H9 (cell line): Measurements from ENCODE around the gene CMSS1. TPM values are rescaled to one million over a fixed set of nuclear protein-coding genes. Genes with fewer than 3 reads are reported as not detected.

Experiments used
- DNase-seq: peaks from one replicate; pipeline ENCODE4 v3.0.0-alpha.2; 2017
- H2AFZ ChIP-seq: one replicate; pipeline ENCODE4 v1.6.1; 2013; ENCODE audit warnings: mild to moderate bottlenecking, low read length, control low read depth, moderate library complexity
- H2AK5ac ChIP-seq: 2 replicates; pipeline ENCODE4 v1.6.1; 2013; ENCODE audit warnings: low read length, control low read depth, mixed read lengths; ENCODE audit not compliant: insufficient read length
- H2BK120ac ChIP-seq: one replicate; pipeline ENCODE4 v1.6.1; 2013; ENCODE audit warnings: low read depth, mild to moderate bottlenecking, low read length, control low read depth, inconsistent platforms; ENCODE audit not compliant: poor library complexity, severe bottlenecking
- H2BK12ac ChIP-seq: 2 replicates; pipeline ENCODE4 v1.6.1; 2013; ENCODE audit warnings: low read length, control low read depth, mixed read lengths, low read depth; ENCODE audit not compliant: insufficient read length
- H2BK15ac ChIP-seq: 2 replicates; pipeline ENCODE4 v1.6.1; 2013; ENCODE audit warnings: low read depth, low read length, control low read depth
- H2BK20ac ChIP-seq: one replicate; pipeline ENCODE4 v1.6.1; 2013; ENCODE audit warnings: low read depth, mild to moderate bottlenecking, low read length, control low read depth, inconsistent platforms; ENCODE audit not compliant: poor library complexity, severe bottlenecking
- H2BK5ac ChIP-seq: 2 replicates; pipeline ENCODE4 v1.6.1; 2013; ENCODE audit warnings: low read length, control low read depth, mixed read lengths; ENCODE audit not compliant: insufficient read length
- H3K14ac ChIP-seq: 2 replicates; pipeline ENCODE4 v1.6.1; 2013; ENCODE audit warnings: low read length, control low read depth; ENCODE audit not compliant: insufficient read depth
- H3K18ac ChIP-seq: 2 replicates; pipeline ENCODE4 v1.6.1; 2013; ENCODE audit warnings: low read depth, mild to moderate bottlenecking, mixed read lengths, low read length, control low read depth; ENCODE audit not compliant: insufficient read length
- H3K23ac ChIP-seq: 2 replicates; pipeline ENCODE4 v1.6.1; 2013; ENCODE audit warnings: low read length, control low read depth, mixed read lengths, low read depth; ENCODE audit not compliant: insufficient read length
- H3K23me2 ChIP-seq: 2 replicates; pipeline ENCODE4 v1.6.1; 2013; ENCODE audit warnings: low read depth, mild to moderate bottlenecking, mixed read lengths, low read length, control low read depth; ENCODE audit not compliant: insufficient read length, poor library complexity, severe bottlenecking
- H3K27ac ChIP-seq: 2 replicates; pipeline ENCODE4 v1.5.1; 2013; ENCODE audit warnings: low read length, control low read depth, mixed read lengths, low read depth; ENCODE audit not compliant: insufficient read length
- H3K27me3 ChIP-seq: 2 replicates; pipeline ENCODE4 v1.6.1; 2013; ENCODE audit warnings: low read length, control low read depth, inconsistent platforms; ENCODE audit not compliant: insufficient read depth
- H3K4ac ChIP-seq: 2 replicates; pipeline ENCODE4 v1.6.1; 2013; ENCODE audit warnings: low read depth, mild to moderate bottlenecking, control low read depth, inconsistent platforms, low read length, moderate library complexity
- H3K4me1 ChIP-seq: 2 replicates; pipeline ENCODE4 v1.6.1; 2013; ENCODE audit warnings: low read length, control low read depth, inconsistent platforms; ENCODE audit not compliant: insufficient read depth
- H3K4me2 ChIP-seq: 2 replicates; pipeline ENCODE4 v1.6.1; 2013; ENCODE audit warnings: low read length, control low read depth, mixed read lengths; ENCODE audit not compliant: insufficient read length, insufficient read depth
- H3K56ac ChIP-seq: 2 replicates; pipeline ENCODE4 v1.6.1; 2013; ENCODE audit warnings: low read depth, mild to moderate bottlenecking, mixed read lengths, low read length, control low read depth; ENCODE audit not compliant: insufficient read length
- H3K79me1 ChIP-seq: 2 replicates; pipeline ENCODE4 v1.6.1; 2013; ENCODE audit warnings: low read depth, mild to moderate bottlenecking, moderate library complexity, low read length, control low read depth, inconsistent platforms; ENCODE audit not compliant: insufficient read depth, poor library complexity, severe bottlenecking
- H3K79me2 ChIP-seq: 2 replicates; pipeline ENCODE4 v1.6.1; 2013; ENCODE audit warnings: low read length, control low read depth, inconsistent platforms; ENCODE audit not compliant: insufficient read depth
- H3K9ac ChIP-seq: 2 replicates; pipeline ENCODE4 v1.6.1; 2013; ENCODE audit warnings: low read length, control low read depth, mixed read lengths; ENCODE audit not compliant: insufficient read length; ENCODE audit errors: extremely low read depth
- H3K9me3 ChIP-seq: one replicate; pipeline ENCODE4 v1.6.1; 2013; ENCODE audit warnings: low read depth, low read length, inconsistent platforms; ENCODE audit not compliant: control insufficient read depth
- H3T11ph ChIP-seq: one replicate; pipeline ENCODE4 v1.6.1; 2013; ENCODE audit warnings: mild to moderate bottlenecking, low read length, control low read depth, inconsistent platforms
- H4K20me1 ChIP-seq: one replicate; pipeline ENCODE4 v1.6.1; 2013; ENCODE audit not compliant: control insufficient read depth, insufficient read length, insufficient read depth
- H4K5ac ChIP-seq: 2 replicates; pipeline ENCODE4 v1.6.1; 2013; ENCODE audit warnings: low read depth, mild to moderate bottlenecking, mixed read lengths, low read length, control low read depth; ENCODE audit not compliant: insufficient read length
- H4K8ac ChIP-seq: replicated peaks from 2 replicates; pipeline ENCODE4 v1.6.1; 2013; ENCODE audit warnings: low read length, control low read depth, mixed read lengths, low read depth; ENCODE audit not compliant: insufficient read length
- H4K91ac ChIP-seq: 2 replicates; pipeline ENCODE4 v1.6.1; 2013; ENCODE audit warnings: low read depth, mild to moderate bottlenecking, moderate library complexity, mixed read lengths, low read length, control low read depth; ENCODE audit not compliant: insufficient read length
- H3K27ac Mint-ChIP-seq, 3 experiments: 2 replicates in 2 of 3; 3 replicates in 1 of 3; pipeline ENCODE4 v1.8.0; 2020 to 2021; ENCODE audit warnings: mixed read lengths in 3 of 3, mild to moderate bottlenecking in 1 of 3, moderate library complexity in 1 of 3
- H3K27me3 Mint-ChIP-seq: 2 replicates; pipeline ENCODE4 v1.8.0; 2021; ENCODE audit warnings: low read depth, mild to moderate bottlenecking, moderate library complexity, mixed read lengths
- H3K36me3 Mint-ChIP-seq, 3 experiments: 2 replicates in 2 of 3; 3 replicates in 1 of 3; pipeline ENCODE4 v1.8.0; 2020 to 2021; ENCODE audit warnings: low read depth in 3 of 3, mixed read lengths in 3 of 3; ENCODE audit not compliant: insufficient read depth in 1 of 3
- H3K4me1 Mint-ChIP-seq, 2 experiments: 2 replicates each; pipeline ENCODE4 v1.8.0; 2020; ENCODE audit warnings: mixed read lengths in 2 of 2
- H3K4me3 Mint-ChIP-seq, 2 experiments: 2 replicates in 1 of 2; 3 replicates in 1 of 2; pipeline ENCODE4 v1.8.0; 2020 to 2021; ENCODE audit warnings: mild to moderate bottlenecking in 2 of 2, mixed read lengths in 2 of 2, moderate library complexity in 1 of 2
- H3K9me3 Mint-ChIP-seq, 2 experiments: 2 replicates in 1 of 2; 3 replicates in 1 of 2; pipeline ENCODE4 v1.8.0; 2020; ENCODE audit warnings: mild to moderate bottlenecking in 2 of 2, mixed read lengths in 2 of 2, moderate library complexity in 1 of 2
- WGBS: extraction: QIAGEN DNeasy Blood & Tissue Kit; methylation state at CpG from one replicate; pipeline ENCODE4 v1.1.7; 2013; ENCODE audit warnings: missing lambda C conversion rate, low lambda C conversion rate, mixed read lengths; ENCODE audit not compliant: insufficient read length; ENCODE audit errors: extremely low coverage; 5-methylcytosine and 5-hydroxymethylcytosine counted together
- total RNA-seq: library from RNA; stranded (reverse); gene quantifications from 2 replicates; pipeline ENCODE4 v1.2.1, GENCODE V29; 2021
- TF ChIP-seq, protein P1 (sequence below): fragments of 200-600 bp; sonication (generic); conservative IDR thresholded peaks from 3 replicates; pipeline ENCODE4 v1.8.0; 2021; ENCODE audit warnings: antibody characterized with exemption, mild to moderate bottlenecking

Gene CMSS1
- total RNA-seq, 1 experiment from 2014 or later = 61.8 TPM

DNA sequence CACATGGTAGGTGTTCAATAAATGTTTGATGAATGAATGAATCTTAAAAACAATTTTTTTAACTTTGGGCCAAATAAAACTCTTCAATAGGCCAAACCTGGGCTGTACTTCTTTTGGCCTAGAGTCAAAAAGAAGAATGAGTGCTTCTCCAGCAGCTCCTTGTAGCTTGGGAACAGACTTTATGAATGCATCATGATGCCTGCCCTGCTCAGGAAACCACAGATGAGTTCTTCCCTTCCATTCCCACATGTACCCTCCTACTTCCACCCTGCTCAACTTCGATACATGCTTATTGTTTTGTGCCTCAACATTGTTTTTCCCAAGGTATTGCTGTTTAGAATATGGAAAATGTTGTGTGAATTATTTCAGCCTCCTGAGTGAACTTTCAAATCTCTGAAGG, 209.7 kb downstream of the CMSS1 start:
- H4K8ac ChIP-seq = no peak overlapping the region
- no peaks in the 10 kb centered on the region for H3K4me1 ChIP-seq
- TF ChIP-seq, protein P1, sequence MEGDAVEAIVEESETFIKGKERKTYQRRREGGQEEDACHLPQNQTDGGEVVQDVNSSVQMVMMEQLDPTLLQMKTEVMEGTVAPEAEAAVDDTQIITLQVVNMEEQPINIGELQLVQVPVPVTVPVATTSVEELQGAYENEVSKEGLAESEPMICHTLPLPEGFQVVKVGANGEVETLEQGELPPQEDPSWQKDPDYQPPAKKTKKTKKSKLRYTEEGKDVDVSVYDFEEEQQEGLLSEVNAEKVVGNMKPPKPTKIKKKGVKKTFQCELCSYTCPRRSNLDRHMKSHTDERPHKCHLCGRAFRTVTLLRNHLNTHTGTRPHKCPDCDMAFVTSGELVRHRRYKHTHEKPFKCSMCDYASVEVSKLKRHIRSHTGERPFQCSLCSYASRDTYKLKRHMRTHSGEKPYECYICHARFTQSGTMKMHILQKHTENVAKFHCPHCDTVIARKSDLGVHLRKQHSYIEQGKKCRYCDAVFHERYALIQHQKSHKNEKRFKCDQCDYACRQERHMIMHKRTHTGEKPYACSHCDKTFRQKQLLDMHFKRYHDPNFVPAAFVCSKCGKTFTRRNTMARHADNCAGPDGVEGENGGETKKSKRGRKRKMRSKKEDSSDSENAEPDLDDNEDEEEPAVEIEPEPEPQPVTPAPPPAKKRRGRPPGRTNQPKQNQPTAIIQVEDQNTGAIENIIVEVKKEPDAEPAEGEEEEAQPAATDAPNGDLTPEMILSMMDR = no peak
- H3K4ac ChIP-seq = no peak overlapping the region
- no peak overlapping the region for H3K56ac ChIP-seq
- no peak overlapping the region for H3K18ac ChIP-seq
- Mint-ChIP-seq H3K27ac (no peak overlapping the region), H3K36me3 (no peaks in the 10 kb centered on the region), H3K9me3 (no peaks in the 10 kb centered on the region), H3K4me1 (peaks cover 4 to 5% of the 10 kb centered on the region in 2 experiments; a peak in 2 of 4 replicates), H3K27me3 (no peaks in the 10 kb centered on the region), H3K4me3 (no peak overlapping the region)
- H2BK12ac ChIP-seq = no peak overlapping the region
- H3K27ac ChIP-seq = no peak overlapping the region
- H2AFZ ChIP-seq = no peak overlapping the region
- no peaks in the 10 kb centered on the region for H3K9me3 ChIP-seq
- no peaks in the 10 kb centered on the region for H4K20me1 ChIP-seq
- DNase-seq = no peak
- no peak overlapping the region for H3T11ph ChIP-seq
- no peaks in the 10 kb centered on the region for H3K27me3 ChIP-seq
- WGBS = no CpG with 5 or more reads among the region's 1 CpG
- no peak overlapping the region for H3K4me2 ChIP-seq
- H2BK15ac ChIP-seq = no peak overlapping the region
- no peaks in the 10 kb centered on the region for H3K23me2 ChIP-seq
- no peak overlapping the region for H2BK5ac ChIP-seq
- H3K79me1 ChIP-seq = no peaks in the 10 kb centered on the region
- no peak overlapping the region for H2AK5ac ChIP-seq
- H2BK20ac ChIP-seq = no peak overlapping the region
- no peak overlapping the region for H4K5ac ChIP-seq
- H3K79me2 ChIP-seq = no peaks in the 10 kb centered on the region
- no peak overlapping the region for H3K9ac ChIP-seq
- no peak overlapping the region for H4K91ac ChIP-seq
- H3K14ac ChIP-seq = no peak overlapping the region
- no peak overlapping the region for H3K23ac ChIP-seq
- no peak overlapping the region for H2BK120ac ChIP-seq
